GM12878 (cell line): ENCODE data around the gene TNRC18. TPM values are rescaled to one million over a fixed set of nuclear protein-coding genes. Genes with fewer than 3 reads are reported as not detected.

ENCODE experiments used
- ATAC-seq: fragments of 200-7000 bp; cut with Tn5 transposase; 3 replicates; pipeline ENCODE4 v1.9.1; 2020; ENCODE audit warnings: mild to moderate bottlenecking, moderate library complexity
- BruUV-seq: library from RNA; stranded (reverse); fragments of 400-500 nt; replicated peaks from 2 replicates; lab custom pipeline; 2021; lab: Mats Ljungman, UMichigan
- CTCF ChIA-PET: fragments of 300-600 bp; sonication (Branson Sonifier 250); formaldehyde crosslinking; extraction: SDS; loops from one replicate; lab custom pipeline; 2021; ENCODE audit warnings: inconsistent platforms; lab: Yijun Ruan, JAX
- POLR2A ChIA-PET: fragments of 350-600 bp; formaldehyde crosslinking; extraction: SDS; loops from one replicate; lab custom pipeline; 2021; ENCODE audit warnings: inconsistent platforms; lab: Charles Lee
- RAD21 ChIA-PET: fragments of 300-600 bp; sonication (Branson Sonifier 250); formaldehyde crosslinking; loops from one replicate; lab custom pipeline; 2023; ENCODE audit warnings: antibody characterized with exemption; ENCODE audit not compliant: unreplicated experiment; lab: Charles Lee
- SMC1A ChIA-PET: fragments of 300-600 bp; sonication (Branson Sonifier 250); formaldehyde crosslinking; loops from one replicate; lab custom pipeline; 2023; ENCODE audit not compliant: unreplicated experiment, uncharacterized antibody; lab: Charles Lee
- DNase-seq: peaks from one replicate; pipeline ENCODE4 v3.0.0-alpha.2; 2011; ENCODE audit warnings: low read depth, low spot score
- FAIRE-seq: peaks from 3 replicates; lab custom pipeline; 2011; peaks lifted over from hg19 to GRCh38; lab: Jason Lieb, UNC
- H2AFZ ChIP-seq: 2 replicates; pipeline ENCODE4 v1.6.0; 2011; ENCODE audit warnings: low read depth, low read length, control low read depth; ENCODE audit not compliant: control insufficient read depth
- H3K27ac ChIP-seq: 2 replicates; pipeline ENCODE4 v1.5.1; 2011; ENCODE audit warnings: control low read depth; ENCODE audit not compliant: control insufficient read depth, insufficient read depth
- H3K27me3 ChIP-seq, 2 experiments: replicated peaks in 1 of 2; 2 replicates each; pipeline versions ENCODE4 v1.6.0 to v1.6.1; 2011; ENCODE audit warnings: low read length in 1 of 2; ENCODE audit not compliant: control insufficient read depth in 2 of 2, insufficient read depth in 2 of 2
- H3K36me3 ChIP-seq, 2 experiments: 2 replicates each; pipeline ENCODE4 v1.5.1; 2011; ENCODE audit warnings: low read length in 1 of 2; ENCODE audit not compliant: control insufficient read depth in 2 of 2, insufficient read depth in 2 of 2
- H3K4me1 ChIP-seq: 2 replicates; pipeline ENCODE4 v1.6.1; 2011; ENCODE audit warnings: mild to moderate bottlenecking, low read length, moderate library complexity, mixed read lengths; ENCODE audit not compliant: control insufficient read depth, insufficient read depth
- H3K4me2 ChIP-seq: 2 replicates; pipeline ENCODE4 v1.6.0; 2011; ENCODE audit warnings: control low read depth; ENCODE audit not compliant: control insufficient read depth, insufficient read depth
- H3K4me3 ChIP-seq: fragments of 200-600 bp; sonication (generic); 2 replicates; pipeline ENCODE4 v1.5.1; 2016
- H3K79me2 ChIP-seq: 2 replicates; pipeline ENCODE4 v1.6.0; 2011; ENCODE audit warnings: low read length; ENCODE audit not compliant: control insufficient read depth, insufficient read depth
- H3K9ac ChIP-seq: 2 replicates; pipeline ENCODE4 v1.8.0; 2011; ENCODE audit warnings: low read length, control low read depth, mixed read lengths; ENCODE audit not compliant: control insufficient read depth, insufficient read depth
- H3K9me3 ChIP-seq: replicated peaks from 3 replicates; pipeline ENCODE4 v1.5.1; 2011; ENCODE audit warnings: mild to moderate bottlenecking, low read length; ENCODE audit not compliant: control insufficient read depth, insufficient read depth
- H4K20me1 ChIP-seq: 2 replicates; pipeline ENCODE4 v1.6.0; 2011; ENCODE audit not compliant: control insufficient read depth, insufficient read depth
- CHD1 ChIP-seq: IDR thresholded peaks from 2 replicates; pipeline ENCODE4 v1.6.1; 2012; ENCODE audit warnings: low read depth, low read length, improper control_type of control experiment
- IKZF2 ChIP-seq, 2 experiments: fragments of 450-650 bp; IDR thresholded peaks; 2 replicates each; pipeline ENCODE4 v1.6.1; 2017; ENCODE audit warnings: mild to moderate bottlenecking in 2 of 2, moderate library complexity in 2 of 2
- NR2C1 ChIP-seq: fragments of 450-650 bp; IDR thresholded peaks from 2 replicates; pipeline ENCODE4 v1.6.1; 2017; ENCODE audit warnings: antibody characterized with exemption, mild to moderate bottlenecking, moderate library complexity
- PAX5 ChIP-seq: IDR thresholded peaks from 2 replicates; pipeline ENCODE4 v1.6.1; 2011; ENCODE audit warnings: low read depth, low read length, borderline replicate concordance
- SKIL ChIP-seq: fragments of 450-650 bp; IDR thresholded peaks from 2 replicates; pipeline ENCODE4 v1.6.1; 2017; ENCODE audit warnings: mild to moderate bottlenecking, low read depth, inconsistent platforms; ENCODE audit not compliant: poor library complexity, severe bottlenecking
- whole genome bisulfite sequencing: methylation state at CpG from one replicate; pipeline ENCODE4 v1.1.6; 2016; ENCODE audit warnings: low lambda C conversion rate; ENCODE audit not compliant: insufficient replicate concordance, insufficient coverage; ENCODE audit errors: missing lambda C conversion rate; 5-methylcytosine and 5-hydroxymethylcytosine counted together
- in situ Hi-C: fragments of 300-500 bp; cut with MboI; formaldehyde crosslinking; loops from 9 replicates; pipeline ENCODE4 v1.14.3; 2018; ENCODE audit warnings: mixed read lengths
- intact Hi-C: fragments of 100-400 bp; cut with micrococcal nuclease; formaldehyde crosslinking; loops from one replicate; pipeline ENCODE4 v1.14.2; 2022; ENCODE audit not compliant: unreplicated experiment
- polyA plus RNA-seq, 11 experiments: library from polyadenylated mRNA; depleted of rRNA in 4 of 11; unstranded in 6 of 11; stranded (reverse) in 5 of 11; fragments of >200 nt; fragmentation: Nextera tagmentation in 4 of 11; fragmentation: Illumina TruSeq in 1 of 11; extraction: Ambion mirVana in 4 of 11; extraction: Trizol in 1 of 11; gene quantifications; 1 replicate in 1 of 11; 2 replicates in 10 of 11; pipeline versions ENCODE4 v1.2.1 to v1.2.3, GENCODE V29; 2011 to 2016; ENCODE audit warnings: inconsistent platforms in 2 of 11, missing spikeins in 2 of 11, low read depth in 1 of 11
- total RNA-seq, 4 experiments: library from RNA; depleted of rRNA in 3 of 4; stranded (reverse); fragments of >200 nt in 3 of 4; fragmentation: Illumina TruSeq in 1 of 4; extraction: Trizol in 1 of 4; gene quantifications; 2 replicates each; pipeline versions ENCODE4 v1.2.1 to v1.2.3, GENCODE V29; 2013 to 2021

The TNRC18 gene
- total and polyA plus RNA-seq, 10 of the 15 experiments (the other 5 are each of a cell fraction or from before 2014, with no cell fraction given), result 0.02 to 31.7 (median 5.4) TPM

- intact Hi-C loops, result no loop called here
- Histone ChIP-seq H3K27me3 (peaks cover 20 to 27% of the 10 kb centered on the region in 2 experiments), H3K4me1 (peaks cover 10% of the 10 kb centered on the region), H3K9ac (no peak overlapping the region), H2AFZ (no peak overlapping the region), H3K27ac (no peak overlapping the region), H4K20me1 (no peaks in the 10 kb centered on the region), H3K4me2 (no peak overlapping the region), H3K4me3 (no peak overlapping the region), H3K9me3 (no peaks in the 10 kb centered on the region; the same call in 2 of the 3 replicates), H3K36me3 (no peaks in the 10 kb centered on the region), H3K79me2 (no peaks in the 10 kb centered on the region)
- peak in 1 of 2 experiments; percentile 29; a peak in 1 of 4 replicates for TF ChIP-seq IKZF2 (IDR thresholded peaks at IDR 0.05)
- no peak for TF ChIP-seq CHD1
- TF ChIP-seq PAX5, result no peak
- TF ChIP-seq NR2C1, result no peak
- TF ChIP-seq SKIL, result no peak
- ChIA-PET POLR2A (interaction anchor here (1.5 kb wide), 1 partner anchor 12 kb away, joined by 5 read pairs; no protein-coding TSS in a partner anchor), SMC1A (interaction anchor here (0.6 to 1.5 kb wide), 3 partner anchors 11 to 54 kb away, joined by 3 to 4 read pairs (median 3); no protein-coding TSS in a partner anchor), CTCF (interaction anchor here (1.0 to 1.4 kb wide), 2 partner anchors 191 to 234 kb away, joined by 3 read pairs; no protein-coding TSS in a partner anchor), RAD21 (interaction anchor here (1.4 to 1.6 kb wide), 2 partner anchors 32 to 35 kb away, joined by 3 to 7 read pairs; no protein-coding TSS in a partner anchor)
- DNase-seq (no peak), ATAC-seq (no peak), FAIRE-seq (no peak)
- WGBS, result 28% methylated on average over 4 of the region's 4 CpGs
- no TSS peak for BruUV-seq
- in situ Hi-C loops, result no loop called here
Observed at GRCh38 chr7:5431560-5432015, 8.0 kb upstream of the TNRC18 start.
